Measurements from ENCODE around the gene RNF222. TPM values are rescaled to one million over a fixed set of nuclear protein-coding genes. Genes with fewer than 3 reads are reported as not detected.
"Not testable (repeated sequence)": the region's sequence is repeated elsewhere in the genome, so short reads cannot be mapped to it uniquely, and the experiment has no call there.

Gene RNF222
- total and polyA plus RNA-seq, 2 experiments from 2014 or later = not detected

GRCh38 chr17:8376271-8377067, 21.2 kb downstream of the RNF222 start, which contains the start of gene KRABD2:
Gene KRABD2 (minus strand): TSS chr17:8376704.
- H3K9me3 ChIP-seq (ENCODE audit: low read depth) = no peaks in the 10 kb centered on the region
- in situ Hi-C loops (cut with MboI) = no loop called here

DNA sequence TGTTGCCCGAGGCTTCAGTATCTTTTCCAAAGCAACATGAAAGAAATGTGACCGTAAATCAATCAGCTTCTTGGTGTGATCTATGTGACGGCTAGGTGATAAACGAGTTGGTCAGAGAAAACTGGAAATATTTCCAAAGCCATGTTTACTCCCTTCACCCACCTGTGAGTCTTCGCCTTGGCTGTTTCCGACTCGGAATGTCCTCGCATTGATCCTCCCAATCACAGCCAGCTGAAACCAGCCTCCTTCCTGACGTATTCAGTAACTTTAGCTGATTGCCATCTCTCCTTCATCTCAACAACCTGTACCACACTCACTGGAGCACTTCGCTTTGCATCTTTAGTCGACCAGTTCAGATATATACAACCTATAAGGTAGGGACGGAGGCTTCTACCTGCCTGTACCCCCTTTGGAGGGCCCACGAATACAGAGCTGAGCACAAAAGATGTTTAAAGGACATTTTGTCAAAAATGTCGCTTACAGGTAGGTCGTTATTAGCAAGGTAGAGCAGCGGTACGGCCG, 21.8 kb downstream of the RNF222 start:
- Histone ChIP-seq H3K27ac (peak overlapping the region; percentile 70), H3K9ac (peak overlapping the region; percentile 85)
- 9 to 10% methylated on average over 18 of the region's 18 CpGs for WGBS, 2 experiments (ENCODE audit: low coverage in 1 of 2, low lambda C conversion rate in 2 of 2, missing lambda C conversion rate in 2 of 2)

More at GRCh38 chr17:8376271-8377067, 21.2 kb downstream of the RNF222 start, which contains the start of gene KRABD2:
- no peaks in the 10 kb centered on the region for H3K27me3 ChIP-seq (replicated peaks; ENCODE audit: insufficient read depth)
- H3K4me2 ChIP-seq (ENCODE audit: unreplicated experiment) = peak within 1 kb of the TSS; percentile 95
- H3K79me2 ChIP-seq (ENCODE audit: insufficient read depth) = peaks cover 35% of the 10 kb centered on the region
- H2AFZ ChIP-seq = peak within 1 kb of the TSS; percentile 63
- peaks cover 49% of the 10 kb centered on the region for H3F3A ChIP-seq (ENCODE audit: insufficient read depth)
- peaks cover 8% of the 10 kb centered on the region; the same call in 1 of the 2 replicates for H4K20me1 ChIP-seq (ENCODE audit: insufficient read depth)
- peak within 1 kb of the TSS; percentile 80 for H3K4me3 ChIP-seq
- H3K9me2 ChIP-seq (ENCODE audit: insufficient read depth) = no peaks in the 10 kb centered on the region
- 3 to 4% methylated on average over 36 to 40 of the region's 41 CpGs for WGBS, 2 experiments (ENCODE audit: low coverage in 1 of 2, low lambda C conversion rate in 2 of 2, missing lambda C conversion rate in 2 of 2)
- peak within 1 kb of the TSS; percentile 70 for H3K27ac ChIP-seq
- peak; percentile 93 for DNase-seq
- H3K36me3 ChIP-seq (ENCODE audit: low read depth) = peaks cover 45% of the 10 kb centered on the region
- no peak for TF ChIP-seq EZH2phosphoT487 (IDR thresholded peaks at IDR 0.05; ENCODE audit: insufficient read depth, low read depth)
- TF ChIP-seq EZH2 (IDR thresholded peaks at IDR 0.05; ENCODE audit: insufficient read depth, poor library complexity, severe bottlenecking) = no peak
- peaks cover 27% of the 10 kb centered on the region for H3K4me1 ChIP-seq (ENCODE audit: insufficient read depth)
- H3K9ac ChIP-seq = peak within 1 kb of the TSS; percentile 85

DNA sequence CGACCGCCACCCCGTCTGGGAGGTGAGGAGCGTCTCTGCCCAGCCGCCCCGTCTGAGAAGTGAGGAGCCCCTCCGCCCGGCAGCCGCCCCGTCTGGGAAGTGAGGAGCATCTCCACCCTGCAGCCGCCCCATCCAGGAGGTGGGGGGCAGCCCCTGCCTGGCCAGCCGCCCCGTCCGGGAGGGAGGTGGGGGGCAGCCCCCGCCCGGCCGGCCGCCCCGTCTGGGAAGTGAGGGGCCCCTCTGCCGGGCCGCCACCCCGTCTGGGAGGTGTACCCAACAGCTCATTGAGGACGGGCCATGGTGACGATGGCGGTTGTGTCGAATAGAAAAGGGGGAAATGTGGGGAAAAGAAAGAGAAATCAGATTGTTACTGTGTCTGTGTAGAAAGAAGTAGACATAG, 23.8 kb downstream of the RNF222 start:
- H3K27me3 ChIP-seq (replicated peaks; ENCODE audit: insufficient read depth); DNase-seq; H3K4me1 ChIP-seq (ENCODE audit: insufficient read depth); H3K9me2 ChIP-seq (ENCODE audit: insufficient read depth); H3K4me3 ChIP-seq; H3K9ac ChIP-seq; H3K4me2 ChIP-seq (ENCODE audit: unreplicated experiment); H3K79me2 ChIP-seq (ENCODE audit: insufficient read depth); H4K20me1 ChIP-seq (ENCODE audit: insufficient read depth); H3K27ac ChIP-seq; H3K9me3 ChIP-seq (ENCODE audit: low read depth); in situ Hi-C loops (cut with MboI); H2AFZ ChIP-seq: not testable (repeated sequence)
- 91 to 95% methylated on average over 7 to 20 of the region's 26 CpGs for WGBS, 2 experiments (ENCODE audit: low coverage in 1 of 2, low lambda C conversion rate in 2 of 2, missing lambda C conversion rate in 2 of 2)
- H3K36me3 ChIP-seq (ENCODE audit: low read depth) = peaks cover 32% of the 10 kb centered on the region
- peaks cover 22% of the 10 kb centered on the region for H3F3A ChIP-seq (ENCODE audit: insufficient read depth)

More for the DNA sequence above, 21.8 kb downstream of the RNF222 start:
- Histone ChIP-seq H4K20me1 (ENCODE audit: insufficient read depth) (peaks cover 8% of the 10 kb centered on the region; the same call in 1 of the 2 replicates), H3K4me2 (ENCODE audit: unreplicated experiment) (peak overlapping the region; percentile 95), H3K9me2 (ENCODE audit: insufficient read depth) (no peaks in the 10 kb centered on the region), H2AFZ (peak overlapping the region; percentile 63), H3K79me2 (ENCODE audit: insufficient read depth) (peaks cover 28% of the 10 kb centered on the region), H3K9me3 (ENCODE audit: low read depth) (no peaks in the 10 kb centered on the region), H3K4me3 (peak overlapping the region; percentile 80), H3F3A (ENCODE audit: insufficient read depth) (peaks cover 42% of the 10 kb centered on the region), H3K36me3 (ENCODE audit: low read depth) (peaks cover 39% of the 10 kb centered on the region), H3K4me1 (ENCODE audit: insufficient read depth) (peaks cover 21% of the 10 kb centered on the region), H3K27me3 (replicated peaks; ENCODE audit: insufficient read depth) (no peaks in the 10 kb centered on the region)
- peak; percentile 59 for DNase-seq
- TF ChIP-seq EZH2phosphoT487 (IDR thresholded peaks at IDR 0.05; ENCODE audit: insufficient read depth, low read depth) = no peak
- TF ChIP-seq EZH2 (IDR thresholded peaks at IDR 0.05; ENCODE audit: insufficient read depth, poor library complexity, severe bottlenecking) = no peak
- in situ Hi-C loops (cut with MboI) = no loop called here

DNA sequence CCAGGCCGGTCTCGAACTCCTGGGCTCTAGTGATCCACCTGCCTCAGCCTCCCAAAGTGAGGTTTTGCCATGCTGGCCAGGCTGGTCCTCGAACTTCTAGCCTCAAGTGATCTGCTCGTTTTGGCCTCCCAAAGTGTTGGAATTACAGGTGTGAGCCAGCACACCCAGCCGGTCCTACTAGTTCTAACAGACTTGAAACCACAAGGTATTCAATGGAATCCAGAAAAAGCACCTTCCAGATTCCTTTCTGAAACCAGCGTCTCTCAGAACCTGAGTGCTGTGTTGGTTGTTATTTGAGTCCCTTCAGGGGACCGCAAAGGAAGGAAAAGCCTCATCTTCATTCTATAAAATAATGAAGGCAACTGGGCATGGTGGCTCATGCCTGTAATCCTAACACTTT, 25.2 kb downstream of the RNF222 start:
- peaks cover 18% of the 10 kb centered on the region for H3K36me3 ChIP-seq (ENCODE audit: low read depth)
- H2AFZ ChIP-seq = no peak overlapping the region
- 75 to 82% methylated on average over 7 of the region's 7 CpGs for WGBS, 2 experiments (ENCODE audit: low coverage in 1 of 2, low lambda C conversion rate in 2 of 2, missing lambda C conversion rate in 2 of 2)
- H3K4me3 ChIP-seq = no peak overlapping the region
- H4K20me1 ChIP-seq (ENCODE audit: insufficient read depth) = no peaks in the 10 kb centered on the region
- TF ChIP-seq EZH2phosphoT487 (IDR thresholded peaks at IDR 0.05; ENCODE audit: insufficient read depth, low read depth) (no peak), EZH2 (IDR thresholded peaks at IDR 0.05; ENCODE audit: insufficient read depth, poor library complexity, severe bottlenecking) (no peak)
- no peak overlapping the region for H3K27ac ChIP-seq
- DNase-seq = no peak
- in situ Hi-C loops (cut with MboI) = no loop called here
- H3K27me3 ChIP-seq (replicated peaks; ENCODE audit: insufficient read depth) = no peaks in the 10 kb centered on the region
- no peak overlapping the region for H3K9ac ChIP-seq
- H3K9me2 ChIP-seq (ENCODE audit: insufficient read depth) = no peaks in the 10 kb centered on the region
- H3K4me2 ChIP-seq (ENCODE audit: unreplicated experiment) = no peak overlapping the region
- H3K79me2 ChIP-seq (ENCODE audit: insufficient read depth) = peaks cover 5% of the 10 kb centered on the region; the same call in 1 of the 2 replicates
- peaks cover 8% of the 10 kb centered on the region for H3F3A ChIP-seq (ENCODE audit: insufficient read depth)
- peaks cover 8% of the 10 kb centered on the region; the same call in 1 of the 2 replicates for H3K4me1 ChIP-seq (ENCODE audit: insufficient read depth)
- no peaks in the 10 kb centered on the region for H3K9me3 ChIP-seq (ENCODE audit: low read depth)
